ENCODE measurements around the gene ATG16L1.

ATG16L1 gene

GRCh38 chr2:233236820-233237589 lies 14.5 kb upstream of the ATG16L1 start:
- Histone ChIP-seq H3K79me2 (no peaks in the 10 kb centered on the region), H2AFZ (no peak overlapping the region), H3K4me3 (ENCODE audit: low read depth, low read length) (no peak overlapping the region), H3K27ac (no peak overlapping the region), H3K36me3 (ENCODE audit: control insufficient read depth, insufficient read depth, low read length) (no peaks in the 10 kb centered on the region), H3K9ac (no peak overlapping the region), H3K9me3 (ENCODE audit: control insufficient read depth, low read length) (no peaks in the 10 kb centered on the region), H3K4me2 (ENCODE audit: low read length) (no peak overlapping the region), H3K4me1 (no peaks in the 10 kb centered on the region), H3K27me3 (ENCODE audit: control insufficient read depth, insufficient read depth, low read length) (no peaks in the 10 kb centered on the region)
- TF ChIP-seq CTCF (IDR thresholded peaks at IDR 0.05) = no peak

- Histone ChIP-seq H2AFZ (no peak overlapping the region), H3K4me2 (ENCODE audit: low read length) (no peak overlapping the region), H3K9me3 (ENCODE audit: control insufficient read depth, low read length) (no peaks in the 10 kb centered on the region), H3K4me3 (ENCODE audit: low read depth, low read length) (no peak overlapping the region), H3K9ac (no peak overlapping the region), H3K27ac (no peak overlapping the region), H3K4me1 (peaks cover 4% of the 10 kb centered on the region), H3K36me3 (ENCODE audit: control insufficient read depth, insufficient read depth, low read length) (no peaks in the 10 kb centered on the region), H3K79me2 (no peaks in the 10 kb centered on the region), H3K27me3 (ENCODE audit: control insufficient read depth, insufficient read depth, low read length) (no peaks in the 10 kb centered on the region)
- TF ChIP-seq CTCF (IDR thresholded peaks at IDR 0.05) = no peak
Measured at GRCh38 chr2:233240897-233241296, 10.6 kb upstream of the ATG16L1 start.

- no peaks in the 10 kb centered on the region for H3K27me3 ChIP-seq (ENCODE audit: control insufficient read depth, insufficient read depth, low read length)
- no peak overlapping the region for H3K27ac ChIP-seq
- H3K4me1 ChIP-seq = peaks cover 4% of the 10 kb centered on the region
- H3K9ac ChIP-seq = no peak overlapping the region
- H3K79me2 ChIP-seq = no peaks in the 10 kb centered on the region
- no peaks in the 10 kb centered on the region for H3K36me3 ChIP-seq (ENCODE audit: control insufficient read depth, insufficient read depth, low read length)
- no peaks in the 10 kb centered on the region for H3K9me3 ChIP-seq (ENCODE audit: control insufficient read depth, low read length)
- no peak overlapping the region for H3K4me3 ChIP-seq (ENCODE audit: low read depth, low read length)
- H3K4me2 ChIP-seq (ENCODE audit: low read length) = no peak overlapping the region
- no peak for TF ChIP-seq CTCF (IDR thresholded peaks at IDR 0.05)
- no peak overlapping the region for H2AFZ ChIP-seq
Measured at GRCh38 chr2:233241803-233242202, 9.7 kb upstream of the ATG16L1 start.

GRCh38 chr2:233242231-233242927 lies 9.1 kb upstream of the ATG16L1 start:
- no peak overlapping the region for H3K27ac ChIP-seq

More at GRCh38 chr2:233242231-233242927, 9.1 kb upstream of the ATG16L1 start:
- Histone ChIP-seq H3K36me3 (ENCODE audit: control insufficient read depth, insufficient read depth, low read length) (no peaks in the 10 kb centered on the region), H3K4me1 (peaks cover 4% of the 10 kb centered on the region), H3K27me3 (ENCODE audit: control insufficient read depth, insufficient read depth, low read length) (no peaks in the 10 kb centered on the region), H3K4me2 (ENCODE audit: low read length) (no peak overlapping the region), H3K9me3 (ENCODE audit: control insufficient read depth, low read length) (no peaks in the 10 kb centered on the region), H3K79me2 (no peaks in the 10 kb centered on the region), H2AFZ (no peak overlapping the region), H3K9ac (no peak overlapping the region), H3K4me3 (ENCODE audit: low read depth, low read length) (no peak overlapping the region)
- no peak for TF ChIP-seq CTCF (IDR thresholded peaks at IDR 0.05)

Measured in parathyroid adenoma (tissue), 2 donors.